ENCODE data around the gene MUC2. TPM values are rescaled to one million over a fixed set of nuclear protein-coding genes. Genes with fewer than 3 reads are reported as not detected.

The MUC2 gene
- total RNA-seq, 1 donor from 2014 or later = 0.07 TPM

DNA sequence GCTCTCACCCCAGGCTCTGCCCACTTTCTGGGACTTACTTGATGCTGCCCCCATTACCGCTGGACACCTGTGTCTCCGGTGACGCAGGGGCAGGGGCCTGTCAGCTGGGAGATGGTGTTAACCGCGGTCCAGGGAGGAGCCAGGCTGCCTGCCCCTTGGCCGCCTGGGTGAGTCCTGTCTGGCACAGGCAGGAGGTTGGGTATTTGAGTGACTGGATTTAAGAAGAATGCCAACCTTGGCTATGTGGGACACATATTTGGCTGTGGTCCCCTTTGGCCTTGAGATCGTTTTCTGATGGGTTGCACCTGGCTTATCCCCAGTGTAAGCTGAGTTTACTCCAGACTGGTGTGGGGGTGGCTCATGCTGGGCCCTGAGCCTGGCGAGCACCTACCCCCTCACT lies 40.7 kb upstream of the MUC2 start:
- no peaks in the 10 kb centered on the region for H3K9me3 Mint-ChIP-seq
- TF ChIP-seq, protein P1, sequence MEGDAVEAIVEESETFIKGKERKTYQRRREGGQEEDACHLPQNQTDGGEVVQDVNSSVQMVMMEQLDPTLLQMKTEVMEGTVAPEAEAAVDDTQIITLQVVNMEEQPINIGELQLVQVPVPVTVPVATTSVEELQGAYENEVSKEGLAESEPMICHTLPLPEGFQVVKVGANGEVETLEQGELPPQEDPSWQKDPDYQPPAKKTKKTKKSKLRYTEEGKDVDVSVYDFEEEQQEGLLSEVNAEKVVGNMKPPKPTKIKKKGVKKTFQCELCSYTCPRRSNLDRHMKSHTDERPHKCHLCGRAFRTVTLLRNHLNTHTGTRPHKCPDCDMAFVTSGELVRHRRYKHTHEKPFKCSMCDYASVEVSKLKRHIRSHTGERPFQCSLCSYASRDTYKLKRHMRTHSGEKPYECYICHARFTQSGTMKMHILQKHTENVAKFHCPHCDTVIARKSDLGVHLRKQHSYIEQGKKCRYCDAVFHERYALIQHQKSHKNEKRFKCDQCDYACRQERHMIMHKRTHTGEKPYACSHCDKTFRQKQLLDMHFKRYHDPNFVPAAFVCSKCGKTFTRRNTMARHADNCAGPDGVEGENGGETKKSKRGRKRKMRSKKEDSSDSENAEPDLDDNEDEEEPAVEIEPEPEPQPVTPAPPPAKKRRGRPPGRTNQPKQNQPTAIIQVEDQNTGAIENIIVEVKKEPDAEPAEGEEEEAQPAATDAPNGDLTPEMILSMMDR (IDR thresholded peaks at IDR 0.05; ENCODE audit: unreplicated experiment) = no peak
- no peak overlapping the region for H3K27ac Mint-ChIP-seq
- H3K36me3 Mint-ChIP-seq = no peaks in the 10 kb centered on the region
- no peaks in the 10 kb centered on the region for H3K27me3 Mint-ChIP-seq (ENCODE audit: low read depth)
- H3K4me1 Mint-ChIP-seq = no peaks in the 10 kb centered on the region
- H3K4me3 Mint-ChIP-seq = no peak overlapping the region
- no peak for DNase-seq (ENCODE audit: low spot score in 2 of 2, unreplicated experiment in 2 of 2)

DNA sequence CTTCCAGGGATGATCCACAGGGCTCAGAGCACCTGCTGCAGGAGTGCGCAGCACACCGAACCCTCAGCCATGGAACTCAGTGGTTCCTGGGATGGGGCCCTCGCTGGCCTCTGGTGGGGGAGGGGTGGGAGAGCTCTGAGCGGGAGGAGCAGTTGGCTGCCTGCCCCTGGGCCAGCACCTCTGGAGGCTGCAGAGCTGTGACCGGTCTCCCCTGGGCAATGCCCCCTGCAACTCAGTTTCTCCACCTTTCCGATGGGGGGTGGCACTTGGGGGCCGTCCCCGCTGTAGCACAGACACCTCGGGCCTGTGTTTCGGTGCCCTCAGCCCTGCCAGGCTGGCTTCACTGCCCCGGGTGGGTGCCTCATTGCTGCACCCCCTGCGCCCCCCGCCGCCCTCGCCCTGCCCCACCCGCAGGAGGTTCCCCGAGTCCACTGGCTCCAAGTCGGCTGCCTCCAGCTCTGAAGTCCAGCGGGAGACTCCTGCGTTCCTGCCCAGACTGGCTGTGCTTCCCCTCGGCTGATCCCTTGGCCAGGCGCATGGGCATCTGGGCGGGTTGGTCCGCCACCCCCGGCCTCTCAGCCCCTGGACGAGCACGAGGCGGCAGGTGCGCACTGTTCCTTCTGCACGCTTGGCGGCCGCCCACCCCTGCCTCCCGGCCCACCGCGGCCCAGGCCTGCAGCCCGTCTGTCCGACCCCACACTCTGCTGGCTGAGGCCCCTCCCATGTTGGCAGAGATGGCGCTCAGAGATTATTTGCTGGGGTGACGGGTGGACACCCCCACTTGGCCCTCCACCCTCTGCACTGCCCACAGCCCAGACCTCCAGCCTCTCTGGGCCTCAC lies 40.0 kb upstream of the MUC2 start:
- no peak overlapping the region for H3K27ac Mint-ChIP-seq

DNA sequence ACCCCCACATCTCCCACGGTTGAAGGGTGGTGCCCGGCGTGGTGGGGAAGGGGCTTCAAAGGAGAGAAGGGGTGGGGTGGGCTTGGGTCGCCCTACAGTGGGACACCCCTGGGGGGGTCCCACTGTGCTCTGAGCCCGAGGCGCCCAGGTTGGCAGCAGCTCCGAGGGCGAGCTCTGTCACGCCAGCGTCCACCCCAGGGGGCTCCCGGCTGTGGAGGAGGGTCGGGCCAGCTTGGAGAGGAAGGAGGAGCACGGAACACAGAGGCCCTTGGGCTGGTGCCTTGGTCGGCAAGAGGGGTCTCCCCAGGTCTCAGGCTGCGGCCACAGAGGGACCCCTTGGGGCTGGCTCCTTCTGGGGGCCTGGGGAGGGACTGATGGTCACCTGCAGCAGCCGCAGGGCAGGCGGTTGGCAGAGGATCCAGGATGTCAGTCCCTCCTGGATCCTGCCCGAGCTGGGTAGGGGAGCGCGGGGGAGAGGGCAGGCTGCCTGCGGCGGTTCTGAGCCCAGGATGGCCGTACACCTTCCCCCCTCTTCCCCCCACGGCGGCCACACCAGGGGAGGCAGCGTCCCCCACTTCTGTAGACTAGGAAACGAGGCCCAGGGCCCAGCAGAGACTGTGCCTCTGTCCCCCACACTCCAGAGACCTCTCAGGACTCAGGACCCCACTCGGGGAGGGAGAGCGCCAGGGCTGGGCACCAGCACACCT lies 38.9 kb upstream of the MUC2 start:
- no peaks in the 10 kb centered on the region for H3K4me1 Mint-ChIP-seq
- H3K9me3 Mint-ChIP-seq = no peaks in the 10 kb centered on the region
- H3K27me3 Mint-ChIP-seq (ENCODE audit: low read depth) = no peaks in the 10 kb centered on the region
- H3K4me3 Mint-ChIP-seq = no peak overlapping the region
- DNase-seq (ENCODE audit: low spot score in 2 of 2, unreplicated experiment in 2 of 2) = no peak
- no peaks in the 10 kb centered on the region for H3K36me3 Mint-ChIP-seq
- no peak overlapping the region for H3K27ac Mint-ChIP-seq
- TF ChIP-seq, protein P1 (IDR thresholded peaks at IDR 0.05; ENCODE audit: unreplicated experiment) = no peak

More for the DNA sequence above, 40.0 kb upstream of the MUC2 start:
- H3K27me3 Mint-ChIP-seq (ENCODE audit: low read depth) = no peaks in the 10 kb centered on the region
- H3K9me3 Mint-ChIP-seq = no peaks in the 10 kb centered on the region
- no peak overlapping the region for H3K4me3 Mint-ChIP-seq
- TF ChIP-seq, protein P1 (IDR thresholded peaks at IDR 0.05; ENCODE audit: unreplicated experiment) = no peak
- DNase-seq (ENCODE audit: low spot score in 2 of 2, unreplicated experiment in 2 of 2) = no peak
- H3K36me3 Mint-ChIP-seq = no peaks in the 10 kb centered on the region
- H3K4me1 Mint-ChIP-seq = no peaks in the 10 kb centered on the region

DNA sequence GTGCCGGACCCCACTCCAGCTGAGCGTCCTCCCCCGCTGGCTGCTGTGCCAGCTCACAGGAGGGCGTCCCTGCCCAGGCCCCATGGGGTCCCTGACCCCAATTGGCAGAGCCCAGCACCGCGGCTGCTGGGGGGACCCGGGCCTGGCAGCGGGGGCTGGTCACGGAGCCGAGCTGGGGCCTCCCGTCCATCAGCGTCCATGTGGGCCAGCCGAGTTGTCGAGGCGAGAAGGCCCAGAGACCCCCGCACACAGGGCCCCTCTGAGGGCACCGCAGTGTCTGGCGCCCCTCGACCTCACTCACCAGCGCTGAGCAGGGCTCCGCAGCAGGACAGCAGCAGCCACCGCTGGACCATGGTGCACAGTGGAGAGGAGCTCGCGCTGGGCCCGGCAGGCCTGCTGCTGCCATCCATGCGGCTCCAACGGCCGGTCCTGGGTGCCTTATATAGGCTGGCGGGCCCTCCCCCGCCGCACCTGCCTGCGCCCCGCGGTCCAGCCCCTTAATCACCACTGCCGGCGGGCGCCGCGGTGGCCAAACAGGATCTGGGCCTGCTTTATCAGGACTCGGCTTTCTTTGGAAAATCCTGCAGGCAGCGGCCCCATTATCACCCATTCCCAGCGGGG lies 38.3 kb upstream of the MUC2 start, which contains the start of gene MUC6:
TSS of gene MUC6 (minus strand) at position 416 of the 621 bp plus-strand sequence. CDS start at position 353, 63 bp downstream.
- H3K36me3 Mint-ChIP-seq = no peaks in the 10 kb centered on the region
- no peaks in the 10 kb centered on the region for H3K9me3 Mint-ChIP-seq
- no peaks in the 10 kb centered on the region for H3K27me3 Mint-ChIP-seq (ENCODE audit: low read depth)
- H3K4me1 Mint-ChIP-seq = no peaks in the 10 kb centered on the region
- TF ChIP-seq, protein P1 (IDR thresholded peaks at IDR 0.05; ENCODE audit: unreplicated experiment) = no peak
- no peak within 1 kb of the TSS for H3K4me3 Mint-ChIP-seq
- no peak for DNase-seq (ENCODE audit: low spot score in 2 of 2, unreplicated experiment in 2 of 2)
- H3K27ac Mint-ChIP-seq = no peak within 1 kb of the TSS

DNA sequence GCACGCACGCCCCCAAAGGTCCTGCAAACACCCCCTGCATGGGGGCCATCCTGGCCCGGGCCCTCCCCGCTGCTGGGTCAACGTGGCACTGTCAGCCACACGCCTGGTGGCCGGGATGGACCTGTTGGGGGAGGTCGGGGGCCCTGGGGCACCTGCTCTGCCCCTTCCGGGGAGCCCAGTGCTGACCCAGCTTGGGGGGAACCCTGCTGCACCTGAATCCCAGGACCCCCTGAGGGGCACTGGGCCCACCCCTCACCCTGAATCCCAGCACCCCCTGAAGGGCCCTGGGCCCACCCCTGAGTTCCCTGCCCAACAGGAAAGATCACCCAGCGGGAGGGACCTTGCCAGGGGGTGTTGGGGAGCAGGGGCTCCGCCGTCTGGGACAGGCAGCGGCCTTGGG lies 37.7 kb upstream of the MUC2 start:
- Mint-ChIP-seq H3K36me3 (no peaks in the 10 kb centered on the region), H3K4me1 (no peaks in the 10 kb centered on the region), H3K27me3 (ENCODE audit: low read depth) (no peaks in the 10 kb centered on the region), H3K27ac (no peak overlapping the region), H3K9me3 (no peaks in the 10 kb centered on the region), H3K4me3 (no peak overlapping the region)
- TF ChIP-seq, protein P1 (IDR thresholded peaks at IDR 0.05; ENCODE audit: unreplicated experiment) = no peak
- DNase-seq (ENCODE audit: low spot score in 2 of 2, unreplicated experiment in 2 of 2) = no peak
